ENCODE measurements around the gene EEF1E1.

The EEF1E1 gene

DNA sequence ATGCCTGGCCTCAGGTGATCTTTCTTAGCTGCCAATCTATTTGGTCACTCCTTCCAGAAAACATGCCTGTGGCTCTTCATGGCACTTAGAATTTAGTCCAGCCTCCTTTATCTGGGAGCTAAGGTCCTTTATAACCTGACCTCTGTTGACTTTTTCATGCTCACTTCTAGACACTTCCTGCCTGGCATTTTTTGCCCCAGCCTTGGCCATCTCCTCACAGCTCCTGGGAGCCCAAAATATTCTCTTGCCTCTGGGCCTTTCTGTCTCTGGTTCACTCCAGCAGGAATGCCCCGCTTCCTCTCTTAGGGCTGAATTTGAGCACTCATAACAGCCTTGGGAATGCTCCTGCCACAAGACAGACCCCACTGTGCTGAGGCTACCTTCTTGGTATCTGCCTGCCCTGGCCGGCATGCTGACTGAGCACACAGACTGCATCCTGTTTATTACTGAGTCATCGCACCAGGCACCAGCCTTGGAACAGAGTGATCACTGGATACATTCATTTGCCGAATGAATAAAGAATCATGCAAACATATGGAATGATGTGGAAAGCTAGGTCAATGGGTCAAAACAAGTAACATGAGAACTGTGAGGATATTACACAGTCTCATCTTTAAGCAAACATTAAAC is 5.8 kb upstream of the EEF1E1 start:
- no peaks in the 10 kb centered on the region for H3K9me3 Mint-ChIP-seq
- no peak overlapping the region for H3K4me3 Mint-ChIP-seq
- H3K27ac Mint-ChIP-seq = no peak overlapping the region
- no peaks in the 10 kb centered on the region for H3K4me1 Mint-ChIP-seq
- H3K36me3 Mint-ChIP-seq = no peaks in the 10 kb centered on the region
- ATAC-seq = no peak
- no peak for DNase-seq (ENCODE audit: low spot score in 2 of 2)

DNA sequence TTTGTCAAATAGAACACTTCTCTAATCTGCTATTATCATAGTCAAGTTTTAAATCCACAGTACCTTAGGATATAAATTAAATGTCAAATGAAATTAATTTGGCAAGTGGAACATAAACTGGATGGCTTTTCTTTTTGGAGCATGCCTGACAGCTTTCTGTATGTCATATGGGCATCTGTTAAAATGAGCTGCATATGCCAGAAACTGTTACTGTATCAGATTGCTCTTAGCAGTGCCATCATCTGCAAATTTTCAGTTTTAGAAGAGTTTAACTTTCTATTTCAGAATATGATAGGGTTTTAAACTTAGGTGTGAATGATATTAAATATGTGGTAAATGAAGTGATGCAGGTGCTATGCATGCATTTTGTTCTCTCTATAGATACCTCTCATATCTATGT is 3.4 kb upstream of the EEF1E1 start:
- H3K27ac Mint-ChIP-seq = no peak overlapping the region
- DNase-seq (ENCODE audit: low spot score in 2 of 2) (no peak), ATAC-seq (no peak)
- peaks cover 11% of the 10 kb centered on the region for H3K36me3 Mint-ChIP-seq
- H3K4me1 Mint-ChIP-seq = peaks cover 18% of the 10 kb centered on the region
- no peaks in the 10 kb centered on the region for H3K9me3 Mint-ChIP-seq
- H3K4me3 Mint-ChIP-seq = no peak overlapping the region

DNA sequence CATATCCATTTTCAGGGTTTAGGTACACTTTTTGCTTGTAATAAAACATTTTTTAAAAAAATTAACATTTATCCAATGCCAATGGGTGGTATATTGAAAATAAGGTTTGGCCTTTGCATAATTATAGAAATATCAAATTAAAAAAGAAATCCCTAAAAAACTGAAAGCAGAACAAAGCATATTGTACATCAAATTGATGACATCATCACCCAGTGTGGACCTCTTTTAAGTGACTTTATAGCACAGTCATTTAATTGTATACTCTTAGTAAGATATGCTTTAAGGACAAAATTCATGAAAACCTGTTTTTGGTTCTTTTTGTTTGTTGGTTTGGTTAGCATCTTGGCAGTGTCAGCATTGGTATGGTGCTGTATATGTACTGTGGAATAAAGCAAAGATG is 1.4 kb upstream of the EEF1E1 start:
- H3K4me3 Mint-ChIP-seq = no peak overlapping the region
- peaks cover 30% of the 10 kb centered on the region for H3K4me1 Mint-ChIP-seq
- peaks cover 18% of the 10 kb centered on the region for H3K36me3 Mint-ChIP-seq
- DNase-seq (ENCODE audit: low spot score in 2 of 2) (no peak), ATAC-seq (no peak)
- no peaks in the 10 kb centered on the region for H3K9me3 Mint-ChIP-seq
- no peak overlapping the region for H3K27ac Mint-ChIP-seq

DNA sequence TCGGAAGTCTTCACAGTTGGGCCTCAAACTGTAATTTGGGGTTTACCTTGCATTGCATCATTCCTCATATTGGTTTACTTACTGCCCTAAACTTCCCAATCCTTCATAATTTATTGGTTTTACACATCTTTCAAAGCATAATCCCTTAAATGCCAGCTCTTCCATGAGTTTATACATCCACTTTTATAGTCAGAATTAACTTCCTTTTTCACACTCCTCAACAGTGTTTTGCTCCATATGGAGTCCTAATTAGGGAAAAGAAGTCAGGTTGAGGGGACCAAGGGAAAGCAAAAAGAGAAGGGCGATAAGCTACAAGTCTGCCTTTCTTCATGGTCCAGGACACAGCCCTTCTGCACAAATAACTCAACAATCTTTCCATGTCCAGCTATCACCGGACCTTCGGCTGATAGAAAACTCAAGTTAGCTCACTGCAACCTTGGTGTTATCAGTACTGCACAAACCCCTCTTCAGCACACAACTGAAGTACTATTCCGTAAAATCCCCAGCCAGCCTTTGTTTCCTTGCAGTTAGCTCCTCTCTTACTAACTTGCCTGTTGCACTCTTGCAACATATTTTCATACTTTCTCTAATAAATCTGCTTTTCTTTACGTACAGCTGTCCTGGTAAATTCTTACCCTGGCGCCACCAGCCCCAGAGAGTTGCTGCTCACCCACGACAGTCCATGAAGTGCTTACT is 2.0 kb downstream of the EEF1E1 start:
- Mint-ChIP-seq H3K9me3 (no peaks in the 10 kb centered on the region), H3K36me3 (peaks cover 52% of the 10 kb centered on the region), H3K4me1 (peaks cover 30% of the 10 kb centered on the region), H3K4me3 (peak overlapping the region; percentile 85), H3K27ac (no peak overlapping the region)
- no peak for ATAC-seq
- no peak for DNase-seq (ENCODE audit: low spot score in 2 of 2)

DNA sequence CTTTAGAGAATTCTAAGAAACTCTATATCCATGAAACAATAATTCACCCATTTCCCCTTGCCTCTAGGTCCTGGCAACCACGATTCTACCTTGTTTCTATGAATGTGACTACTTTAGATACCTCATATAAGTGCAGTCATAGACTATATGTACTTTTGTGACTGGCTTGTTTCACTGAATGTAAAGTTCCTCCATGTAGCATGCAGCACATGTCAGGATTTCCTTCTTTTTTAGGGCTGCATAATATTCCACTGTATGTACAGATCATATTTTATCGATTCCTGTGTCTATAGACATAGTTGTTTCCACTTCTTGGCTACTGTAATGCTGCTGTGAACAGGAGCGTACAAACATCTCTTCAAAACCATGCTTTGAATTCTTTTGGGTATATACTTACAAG is 11.7 kb downstream of the EEF1E1 start:
- Mint-ChIP-seq H3K9me3 (no peaks in the 10 kb centered on the region), H3K4me1 (peaks cover 16% of the 10 kb centered on the region), H3K4me3 (no peak overlapping the region), H3K27ac (no peak overlapping the region), H3K36me3 (peaks cover 94% of the 10 kb centered on the region)
- DNase-seq (ENCODE audit: low spot score in 2 of 2) = no peak
- no peak for ATAC-seq

DNA sequence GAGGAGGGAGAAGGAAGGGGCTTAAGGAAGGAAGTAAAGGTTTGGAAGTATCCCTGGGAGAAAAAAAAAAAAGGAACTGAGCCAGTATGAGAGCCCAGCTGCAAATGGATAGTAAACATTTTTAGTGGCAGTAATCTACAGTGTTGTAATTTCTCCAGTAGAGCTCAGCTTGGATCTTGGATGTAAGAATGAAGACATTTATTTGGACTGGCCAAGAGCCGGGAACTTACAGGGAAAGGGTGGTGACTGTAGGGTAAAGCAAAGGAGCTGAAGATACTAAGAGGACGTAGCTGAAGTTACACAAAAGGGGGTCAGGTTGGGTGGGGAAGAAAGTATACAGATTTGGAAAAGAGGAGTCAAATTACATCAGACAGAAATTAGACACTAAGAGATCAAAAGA is 13.5 kb downstream of the EEF1E1 start:
- Mint-ChIP-seq H3K4me1 (peaks cover 17% of the 10 kb centered on the region), H3K9me3 (no peaks in the 10 kb centered on the region), H3K4me3 (no peak overlapping the region), H3K36me3 (peaks cover 76% of the 10 kb centered on the region), H3K27ac (no peak overlapping the region)
- no peak for DNase-seq (ENCODE audit: low spot score in 2 of 2)
- no peak for ATAC-seq

DNA sequence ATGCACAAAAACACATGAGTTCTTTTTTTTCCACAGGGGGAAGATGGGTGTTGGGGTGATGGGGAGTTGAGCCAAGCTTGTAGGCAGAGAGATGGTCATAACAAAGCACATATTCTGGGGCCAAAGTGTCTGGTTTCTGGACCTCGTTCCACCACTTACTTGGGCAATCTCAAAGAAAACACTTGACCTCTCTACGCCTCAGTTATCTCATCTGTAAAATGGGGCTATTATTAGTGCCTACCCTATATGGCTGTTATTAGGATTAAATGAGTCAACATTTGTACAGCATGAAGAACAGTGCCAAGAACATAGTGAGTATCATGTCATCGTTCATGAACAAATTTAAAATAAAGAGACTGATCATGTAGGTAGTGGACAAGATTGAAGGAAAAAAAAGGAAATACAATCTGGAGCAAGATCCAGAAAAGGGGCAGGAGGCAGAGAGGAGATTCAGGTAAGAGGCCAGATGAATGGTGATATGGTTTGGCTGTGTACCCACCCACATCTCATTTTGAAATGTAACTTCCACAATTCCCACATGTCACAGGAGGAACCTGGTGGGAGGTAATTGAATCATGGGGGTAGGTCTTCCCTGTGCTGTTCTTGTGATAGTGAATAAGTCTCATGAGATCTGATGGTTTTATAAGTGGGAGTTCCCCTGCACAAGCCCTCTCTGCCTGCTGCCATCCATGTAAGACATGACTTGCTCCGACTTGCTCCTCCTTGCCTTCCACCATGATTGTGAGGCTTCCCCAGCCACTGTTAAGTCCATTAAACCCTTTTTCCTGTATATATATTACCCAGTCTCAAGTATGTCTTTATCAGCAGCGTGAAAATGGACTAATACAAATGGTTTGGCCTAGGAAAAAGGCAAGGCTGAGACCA is 14.2 kb downstream of the EEF1E1 start:
- Mint-ChIP-seq H3K36me3 (peaks cover 76% of the 10 kb centered on the region), H3K27ac (no peak overlapping the region), H3K4me3 (no peak overlapping the region), H3K4me1 (peaks cover 24% of the 10 kb centered on the region), H3K9me3 (no peaks in the 10 kb centered on the region)
- no peak for DNase-seq (ENCODE audit: low spot score in 2 of 2)
- no peak for ATAC-seq

DNA sequence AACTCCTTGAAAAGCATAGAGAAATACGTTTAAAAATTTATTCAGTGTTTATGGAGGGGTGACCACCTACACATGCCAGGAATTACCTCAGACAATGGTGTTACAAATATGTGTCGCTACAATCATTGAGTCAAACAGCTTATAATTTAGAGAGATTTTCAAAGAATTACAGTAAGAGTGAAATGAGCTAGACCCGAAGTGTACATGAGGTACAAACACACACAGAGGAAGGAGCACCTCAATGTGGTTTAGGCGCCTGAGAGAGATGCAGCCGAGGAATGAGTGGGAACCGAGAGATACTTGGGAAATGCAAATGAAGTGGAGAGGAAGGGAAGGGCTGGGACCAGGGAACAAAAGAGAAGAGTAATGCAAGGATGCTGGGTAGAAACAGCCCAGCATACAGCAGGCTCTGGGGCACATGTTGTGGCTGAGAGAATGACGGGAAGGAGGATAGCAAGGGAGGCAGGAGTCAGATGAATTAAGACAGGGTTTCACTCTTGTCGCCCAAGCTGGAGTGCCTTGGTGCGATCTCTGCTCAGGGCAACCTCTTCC is 15.5 kb downstream of the EEF1E1 start:
- H3K4me1 Mint-ChIP-seq = peaks cover 30% of the 10 kb centered on the region
- peak; percentile 87 for ATAC-seq
- H3K4me3 Mint-ChIP-seq = no peak overlapping the region
- peaks cover 75% of the 10 kb centered on the region for H3K36me3 Mint-ChIP-seq
- peak overlapping the region; percentile 42 for H3K27ac Mint-ChIP-seq
- peak in 1 of 2 donors; percentile 58 for DNase-seq (ENCODE audit: low spot score in 2 of 2)
- no peaks in the 10 kb centered on the region for H3K9me3 Mint-ChIP-seq

DNA sequence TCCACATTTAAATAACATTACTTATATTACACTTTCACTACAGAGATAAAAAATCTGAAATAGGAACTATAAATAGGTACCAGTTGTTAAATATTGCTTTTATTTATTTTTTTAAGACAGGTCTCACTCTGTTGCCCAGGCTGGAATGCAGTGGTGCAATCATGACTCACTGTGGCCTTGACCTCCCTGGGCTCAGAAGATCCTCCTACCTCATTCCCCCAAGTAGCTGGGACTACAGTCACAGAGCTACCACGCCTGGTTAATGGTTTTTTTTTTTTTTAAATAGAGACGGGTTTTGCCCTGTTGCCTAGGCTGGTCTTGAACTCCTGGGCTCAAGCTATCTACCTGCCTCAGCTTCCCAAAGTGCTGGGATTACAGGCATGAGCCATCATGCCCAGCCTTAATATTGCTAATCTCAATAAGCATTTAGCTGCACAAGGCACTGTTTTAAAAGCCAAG is 17.3 kb downstream of the EEF1E1 start:
- DNase-seq (ENCODE audit: low spot score in 2 of 2) (no peak), ATAC-seq (no peak)
- Mint-ChIP-seq H3K4me3 (no peak overlapping the region), H3K4me1 (peaks cover 38% of the 10 kb centered on the region), H3K36me3 (peaks cover 73% of the 10 kb centered on the region), H3K27ac (no peak overlapping the region), H3K9me3 (no peaks in the 10 kb centered on the region)

DNA sequence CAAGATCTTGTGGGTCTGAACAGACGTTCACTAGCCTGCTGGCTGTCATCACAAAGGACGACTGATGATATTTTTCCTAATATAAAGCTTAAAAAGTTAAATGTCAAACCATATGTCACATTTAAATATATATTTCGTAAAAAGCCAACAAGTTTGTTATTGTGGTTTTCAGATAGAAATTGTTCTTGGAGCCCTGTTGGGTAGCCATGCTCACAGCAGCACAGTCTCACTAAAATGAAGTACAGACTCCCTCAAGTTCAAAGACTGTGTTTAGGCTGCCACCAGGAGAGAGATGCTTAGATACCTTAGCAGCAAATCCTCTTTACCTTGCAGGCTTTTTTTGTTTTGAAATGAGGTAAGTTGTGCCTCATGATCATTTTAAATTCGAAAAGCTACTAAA is 17.8 kb downstream of the EEF1E1 start:
- no peak for ATAC-seq

DNA sequence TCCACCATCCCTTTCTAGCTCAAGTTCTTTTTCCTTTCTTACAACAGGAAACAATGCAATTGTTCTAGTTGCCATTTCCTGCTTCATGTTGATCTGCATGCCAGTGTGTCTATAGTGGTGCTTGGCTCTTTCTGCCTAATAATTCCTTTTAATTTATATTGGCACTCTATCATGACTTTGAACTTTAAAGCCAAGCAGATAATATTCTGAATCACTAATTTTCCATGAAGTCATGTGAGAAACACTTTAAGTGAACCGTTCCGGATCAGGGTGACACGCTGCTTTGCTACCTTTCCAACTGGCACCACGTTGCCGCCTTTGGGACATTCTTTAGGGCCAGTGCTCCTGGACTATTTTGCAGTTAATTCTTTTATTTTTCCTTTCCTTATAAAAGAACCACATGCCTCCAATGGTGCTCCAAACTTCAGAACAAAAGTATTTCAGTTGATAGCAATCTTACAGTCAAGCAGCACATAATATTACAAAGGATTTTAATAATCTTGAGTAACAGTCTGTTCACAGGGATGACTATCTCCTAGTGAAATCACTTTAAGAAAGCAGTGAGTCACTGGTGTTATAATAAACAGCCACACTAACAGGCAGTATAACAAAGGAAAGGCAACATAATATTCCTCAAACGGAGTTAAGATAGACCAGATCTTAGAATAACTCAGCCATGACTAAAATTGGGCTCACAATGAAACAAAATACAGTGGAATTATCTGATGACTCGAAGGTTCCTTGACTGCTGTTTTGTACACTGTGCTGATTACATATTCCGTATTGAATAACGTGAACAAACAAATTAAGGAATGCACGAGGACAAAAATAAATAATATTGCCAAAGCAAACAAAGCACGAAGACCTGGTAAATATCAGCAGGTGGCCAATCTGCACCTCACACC is 19.1 kb downstream of the EEF1E1 start:
- DNase-seq (ENCODE audit: low spot score in 2 of 2) (no peak), ATAC-seq (peak; percentile 74)
- Mint-ChIP-seq H3K36me3 (peaks cover 62% of the 10 kb centered on the region), H3K4me1 (peaks cover 40% of the 10 kb centered on the region), H3K9me3 (no peaks in the 10 kb centered on the region), H3K4me3 (no peak overlapping the region), H3K27ac (no peak overlapping the region)

More for the DNA sequence above, 17.8 kb downstream of the EEF1E1 start:
- peaks cover 74% of the 10 kb centered on the region for H3K36me3 Mint-ChIP-seq
- H3K4me3 Mint-ChIP-seq = no peak overlapping the region
- no peaks in the 10 kb centered on the region for H3K9me3 Mint-ChIP-seq
- no peak overlapping the region for H3K27ac Mint-ChIP-seq
- H3K4me1 Mint-ChIP-seq = peaks cover 38% of the 10 kb centered on the region
- no peak for DNase-seq (ENCODE audit: low spot score in 2 of 2)

DNA sequence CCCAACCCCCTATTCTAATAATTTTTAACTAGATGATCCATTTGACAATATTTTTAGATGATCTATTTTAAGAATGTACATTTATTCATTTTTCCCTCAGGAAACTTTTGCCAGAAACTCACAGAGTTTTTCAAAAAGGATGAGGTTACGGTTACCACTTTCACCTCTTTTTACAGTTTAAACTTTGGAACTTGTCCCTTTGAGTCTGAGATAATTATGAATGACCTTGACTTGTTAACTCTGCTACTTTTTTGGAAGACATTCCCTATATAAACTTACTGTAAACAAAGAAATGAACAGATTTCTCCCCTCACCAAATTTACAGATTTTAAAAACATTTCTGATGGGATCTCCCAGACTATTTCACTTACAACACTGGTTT is 19.8 kb downstream of the EEF1E1 start:
- no peak for ATAC-seq
- H3K27ac Mint-ChIP-seq = no peak overlapping the region
- peaks cover 56% of the 10 kb centered on the region for H3K36me3 Mint-ChIP-seq
- no peaks in the 10 kb centered on the region for H3K9me3 Mint-ChIP-seq
- H3K4me1 Mint-ChIP-seq = peaks cover 38% of the 10 kb centered on the region
- no peak for DNase-seq (ENCODE audit: low spot score in 2 of 2)
- no peak overlapping the region for H3K4me3 Mint-ChIP-seq

DNA sequence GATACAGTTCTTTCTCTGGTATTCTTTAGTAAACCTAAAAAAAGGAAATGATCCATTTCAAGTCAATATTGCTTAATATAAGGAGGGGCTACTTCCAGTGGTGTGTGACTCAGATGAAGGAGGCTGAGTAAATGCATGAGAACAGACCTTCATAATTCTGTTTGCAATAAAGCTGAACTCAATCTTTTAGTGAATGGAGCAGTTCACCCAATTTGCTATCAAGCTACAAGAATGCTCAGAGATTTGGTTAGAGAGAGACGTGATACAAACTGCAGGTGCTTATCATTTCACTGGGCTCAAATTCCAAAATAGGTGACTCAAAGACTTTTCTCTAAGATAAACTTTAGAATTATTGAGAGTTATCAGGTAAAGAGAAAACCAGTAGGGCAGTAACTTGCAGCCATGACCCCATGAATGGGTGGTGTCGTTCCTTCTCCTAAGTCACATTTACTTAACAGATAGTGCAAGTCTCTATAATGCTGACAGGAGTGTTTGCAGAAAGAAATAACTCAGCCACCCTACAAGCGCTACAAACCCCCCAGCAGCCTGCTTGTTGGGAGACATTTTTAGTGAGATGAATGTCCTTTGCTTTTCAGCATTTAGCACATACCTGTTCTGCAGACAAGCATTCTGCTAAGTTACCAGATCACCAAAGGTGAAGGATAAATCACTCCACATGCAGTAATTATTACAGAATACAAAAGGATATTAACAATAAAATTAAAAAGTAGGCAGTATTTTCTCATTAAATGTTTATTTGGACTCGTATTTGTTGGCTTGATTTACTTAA is 21.8 kb downstream of the EEF1E1 start:
- DNase-seq (ENCODE audit: low spot score in 2 of 2) (no peak), ATAC-seq (no peak)
- Mint-ChIP-seq H3K4me1 (peaks cover 27% of the 10 kb centered on the region), H3K27ac (peak overlapping the region; percentile 37), H3K4me3 (no peak overlapping the region), H3K36me3 (peaks cover 42% of the 10 kb centered on the region), H3K9me3 (no peaks in the 10 kb centered on the region)

DNA sequence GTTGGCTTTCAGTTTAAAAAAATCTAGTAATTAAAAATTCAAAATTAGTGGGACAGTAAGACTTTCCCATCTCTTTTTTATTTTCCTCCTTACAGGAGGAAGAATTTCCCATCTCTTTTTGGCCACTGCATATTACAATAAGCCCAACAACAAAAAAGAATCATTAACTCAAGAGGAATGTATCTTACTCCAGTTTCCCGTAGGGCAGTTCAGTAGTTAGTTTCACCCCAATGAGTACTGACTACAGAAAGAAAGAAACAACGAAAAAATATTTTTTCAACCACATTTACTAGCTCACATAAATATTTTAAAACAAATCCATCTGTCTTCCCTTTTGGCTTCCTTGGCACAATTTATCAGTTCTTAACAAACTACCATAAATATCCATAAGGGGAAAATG is 23.2 kb downstream of the EEF1E1 start:
- Mint-ChIP-seq H3K4me3 (no peak overlapping the region), H3K27ac (no peak overlapping the region), H3K9me3 (no peaks in the 10 kb centered on the region), H3K4me1 (peaks cover 27% of the 10 kb centered on the region), H3K36me3 (peaks cover 42% of the 10 kb centered on the region)
- ATAC-seq (no peak), DNase-seq (ENCODE audit: low spot score in 2 of 2) (no peak)

Measured in stimulated activated effector memory CD8-positive, alpha-beta T cell treated with anti-CD3 and anti-CD28 coated beads, Interleukin-12 subunit alpha, Interleukin-12 subunit beta, amount 100 ng/mL, for 72 hours (primary cell).